HG02623 (cell line): ENCODE results near the gene TENM3.

ENCODE experiments used
- ATAC-seq: cut with Tn5 transposase; IDR thresholded peaks from one replicate; pipeline ENCODE4 v1.9.1; 2021; ENCODE audit warnings: moderate library complexity; ENCODE audit not compliant: unreplicated experiment

TENM3 gene

GRCh38 chr4:182447767-182448280, 204.6 kb downstream of the TENM3 start:
- no peak for ATAC-seq

- ATAC-seq: peak; percentile 66
Observed at GRCh38 chr4:182448281-182449151, 205.3 kb downstream of the TENM3 start.

- no peak for ATAC-seq
Observed at GRCh38 chr4:182449186-182449929, 206.2 kb downstream of the TENM3 start.

- ATAC-seq: no peak
Observed at GRCh38 chr4:182449930-182450439, 206.8 kb downstream of the TENM3 start.

GRCh38 chr4:182451441-182451840, 208.2 kb downstream of the TENM3 start:
- ATAC-seq: no peak

GRCh38 chr4:182453830-182454229, 210.6 kb downstream of the TENM3 start:
- no peak for ATAC-seq

GRCh38 chr4:182454440-182455013, 211.3 kb downstream of the TENM3 start:
- no peak for ATAC-seq

GRCh38 chr4:182465114-182465513, 221.9 kb downstream of the TENM3 start:
- no peak for ATAC-seq

- no peak for ATAC-seq
Observed at GRCh38 chr4:182465979-182466378, 222.8 kb downstream of the TENM3 start.

- ATAC-seq: no peak
Observed at GRCh38 chr4:182470215-182470614, 227.0 kb downstream of the TENM3 start.

- ATAC-seq: no peak
Observed at GRCh38 chr4:182475539-182475938, 232.3 kb downstream of the TENM3 start.

GRCh38 chr4:182478475-182478874, 235.3 kb downstream of the TENM3 start:
- ATAC-seq: peak; percentile 72

GRCh38 chr4:182483685-182484084, 240.5 kb downstream of the TENM3 start:
- no peak for ATAC-seq

GRCh38 chr4:182486881-182487280, 243.7 kb downstream of the TENM3 start:
- ATAC-seq: no peak

- no peak for ATAC-seq
Observed at GRCh38 chr4:182488896-182489295, 245.7 kb downstream of the TENM3 start.

GRCh38 chr4:182489607-182490006, 246.4 kb downstream of the TENM3 start:
- no peak for ATAC-seq

- ATAC-seq: no peak
Observed at GRCh38 chr4:182491719-182492118, 248.5 kb downstream of the TENM3 start.

GRCh38 chr4:182492423-182492822, 249.2 kb downstream of the TENM3 start:
- peak; percentile 54 for ATAC-seq

- no peak for ATAC-seq
Observed at GRCh38 chr4:182493377-182493776, 250.2 kb downstream of the TENM3 start.

GRCh38 chr4:182494103-182494502, 250.9 kb downstream of the TENM3 start:
- ATAC-seq: peak; percentile 53

GRCh38 chr4:182495031-182495430, 251.8 kb downstream of the TENM3 start:
- no peak for ATAC-seq
